Effector CD4-positive, alpha-beta T cell (primary cell): ENCODE measurements around the gene WSCD1.

Source experiments
- DNase-seq: peaks from one replicate; pipeline ENCODE4 v3.0.0-alpha.2; 2020

Gene WSCD1

DNA sequence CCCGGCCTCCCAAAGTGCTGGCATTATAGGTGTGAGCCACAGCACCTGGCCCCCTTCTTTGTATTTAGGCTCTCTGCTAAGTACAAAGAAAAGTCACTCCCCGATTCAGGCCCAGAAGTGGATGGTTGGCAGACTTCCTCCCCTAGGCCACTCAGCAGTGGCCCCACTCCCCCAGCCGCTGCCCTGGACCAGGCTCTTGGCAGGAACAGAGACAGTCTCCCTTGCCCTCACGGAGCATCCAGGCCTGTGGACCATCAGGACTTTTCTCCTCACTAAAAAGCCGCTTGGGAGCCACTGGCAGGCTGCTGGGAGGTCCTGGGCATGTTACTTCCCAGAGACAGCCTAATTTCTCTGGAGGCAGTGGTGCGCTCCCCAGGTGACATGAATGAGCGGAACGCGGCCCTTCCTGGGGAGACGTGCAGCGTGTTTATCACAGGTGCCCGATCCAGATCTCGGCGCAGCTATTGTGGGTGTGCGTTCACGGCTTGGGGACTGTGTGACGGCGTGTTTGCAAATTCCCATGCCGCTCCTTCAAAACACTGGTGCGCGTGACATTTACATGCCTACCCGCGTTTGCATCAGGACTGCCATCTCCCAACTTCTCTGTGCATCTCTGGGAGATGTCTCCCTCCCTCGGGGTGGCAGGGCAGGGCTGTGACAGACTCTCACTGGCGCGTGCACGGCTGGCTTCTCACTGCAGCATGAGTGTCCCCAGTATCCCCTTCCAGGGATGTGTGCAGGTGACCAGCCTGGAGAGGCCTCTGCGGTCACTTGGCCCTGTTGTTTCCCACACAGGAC is 16.6 kb downstream of the WSCD1 start:
- DNase-seq, result no peak

DNA sequence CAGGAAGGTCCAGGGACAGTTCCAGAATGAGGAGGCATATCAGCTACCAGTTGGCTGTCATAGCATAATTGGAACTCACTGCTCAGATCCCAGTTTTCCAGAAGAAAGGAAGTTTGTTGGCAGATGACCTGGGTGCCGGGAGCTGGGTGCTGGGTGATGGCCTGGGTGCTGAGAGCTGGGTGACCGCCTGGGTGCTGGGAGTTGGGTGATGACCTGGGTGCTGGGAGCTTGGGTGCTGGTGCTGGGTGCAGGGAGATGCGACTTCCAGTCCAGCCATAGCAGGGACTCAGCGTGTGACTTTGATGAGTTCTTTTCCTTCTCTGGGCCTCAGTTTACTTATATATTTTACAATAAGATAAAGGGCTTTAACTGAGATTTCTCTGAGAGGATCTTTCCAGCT is 18.0 kb downstream of the WSCD1 start:
- DNase-seq, result no peak

DNA sequence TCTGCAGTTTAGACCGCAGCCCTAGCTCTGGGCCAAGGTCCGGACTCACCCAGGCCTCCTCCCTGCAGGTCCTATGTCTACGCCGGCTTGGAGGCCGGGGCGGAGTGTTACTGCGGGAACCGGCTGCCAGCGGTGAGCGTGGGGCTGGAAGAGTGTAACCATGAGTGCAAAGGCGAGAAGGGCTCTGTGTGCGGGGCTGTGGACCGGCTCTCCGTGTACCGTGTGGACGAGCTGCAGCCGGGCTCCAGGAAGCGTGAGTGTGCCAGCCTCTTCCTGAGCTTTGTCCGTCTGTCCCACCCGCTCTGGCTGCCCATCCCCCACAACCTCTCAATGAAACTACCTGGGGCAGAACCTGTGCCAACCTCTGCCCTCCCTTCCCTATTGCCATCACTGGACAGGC is 20.1 kb downstream of the WSCD1 start:
- DNase-seq, result no peak

DNA sequence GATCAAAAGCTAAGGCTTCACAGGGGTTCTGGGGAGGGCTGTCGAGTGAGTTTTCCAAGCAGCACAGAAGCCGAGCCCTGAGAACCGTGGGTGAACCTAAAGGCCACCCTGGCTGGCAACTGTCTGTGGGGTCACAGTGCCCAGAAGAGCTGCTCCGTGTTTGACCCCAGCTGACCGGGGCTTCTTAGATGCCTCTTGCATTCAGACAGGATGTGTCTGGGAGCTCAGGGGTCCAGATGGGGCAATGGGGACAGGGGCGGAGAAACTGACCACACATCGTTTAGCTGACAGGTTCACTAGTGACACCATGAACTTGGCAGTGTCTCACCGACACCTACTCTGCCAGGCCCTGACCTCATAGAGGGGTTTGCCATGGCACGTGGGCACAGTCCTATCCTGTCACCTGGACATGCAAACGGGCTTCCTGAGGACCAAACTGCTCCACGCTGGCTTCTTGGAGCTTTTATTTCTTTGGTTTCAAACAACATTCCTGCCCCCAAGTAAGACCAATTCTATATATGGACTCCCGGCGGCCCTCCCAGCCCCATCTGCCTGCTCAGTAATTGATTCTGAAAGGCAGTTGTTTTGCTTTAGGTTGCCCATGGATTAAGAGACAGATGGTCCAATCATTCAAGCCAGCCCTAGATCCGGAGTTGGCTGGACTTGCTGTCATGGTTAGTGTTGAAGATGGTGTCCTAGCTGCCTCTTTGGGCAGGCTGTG is 22.2 kb downstream of the WSCD1 start:
- no peak for DNase-seq

DNA sequence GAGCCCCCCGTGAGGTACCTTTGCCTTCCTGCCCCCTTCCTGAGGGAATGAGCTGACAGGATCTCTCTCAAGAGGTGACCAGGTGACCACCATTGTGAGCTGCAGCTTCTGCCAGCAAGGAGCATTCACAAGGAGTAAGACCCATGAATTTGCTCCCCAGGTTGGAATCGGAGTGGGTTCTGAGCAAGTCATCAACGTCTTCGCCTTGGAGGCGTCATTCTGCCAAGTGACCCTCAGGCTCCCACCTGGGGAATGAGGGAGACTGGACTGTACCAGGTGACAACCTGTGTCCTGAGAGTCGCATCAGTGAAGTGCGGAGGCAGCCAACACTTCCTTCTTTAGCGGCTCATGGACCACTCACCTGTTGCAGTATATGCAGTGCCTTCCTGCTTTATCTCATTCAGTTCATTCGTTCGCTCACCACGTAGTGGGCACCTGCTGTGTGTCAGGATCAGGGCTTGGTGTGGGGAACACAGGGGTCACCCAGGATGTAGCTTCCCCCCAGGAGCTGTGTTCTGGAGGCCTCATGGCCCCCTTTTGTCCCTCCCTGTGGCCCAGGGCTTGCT is 22.8 kb downstream of the WSCD1 start:
- DNase-seq, result no peak

- DNase-seq, result no peak
These were observed 24.3 kb downstream of the WSCD1 start for GRCh38 chr17:6094453-6094852.

GRCh38 chr17:6094926-6095325 is 24.7 kb downstream of the WSCD1 start:
- no peak for DNase-seq

- no peak for DNase-seq
These were observed 25.3 kb downstream of the WSCD1 start for GRCh38 chr17:6095501-6095900.

DNA sequence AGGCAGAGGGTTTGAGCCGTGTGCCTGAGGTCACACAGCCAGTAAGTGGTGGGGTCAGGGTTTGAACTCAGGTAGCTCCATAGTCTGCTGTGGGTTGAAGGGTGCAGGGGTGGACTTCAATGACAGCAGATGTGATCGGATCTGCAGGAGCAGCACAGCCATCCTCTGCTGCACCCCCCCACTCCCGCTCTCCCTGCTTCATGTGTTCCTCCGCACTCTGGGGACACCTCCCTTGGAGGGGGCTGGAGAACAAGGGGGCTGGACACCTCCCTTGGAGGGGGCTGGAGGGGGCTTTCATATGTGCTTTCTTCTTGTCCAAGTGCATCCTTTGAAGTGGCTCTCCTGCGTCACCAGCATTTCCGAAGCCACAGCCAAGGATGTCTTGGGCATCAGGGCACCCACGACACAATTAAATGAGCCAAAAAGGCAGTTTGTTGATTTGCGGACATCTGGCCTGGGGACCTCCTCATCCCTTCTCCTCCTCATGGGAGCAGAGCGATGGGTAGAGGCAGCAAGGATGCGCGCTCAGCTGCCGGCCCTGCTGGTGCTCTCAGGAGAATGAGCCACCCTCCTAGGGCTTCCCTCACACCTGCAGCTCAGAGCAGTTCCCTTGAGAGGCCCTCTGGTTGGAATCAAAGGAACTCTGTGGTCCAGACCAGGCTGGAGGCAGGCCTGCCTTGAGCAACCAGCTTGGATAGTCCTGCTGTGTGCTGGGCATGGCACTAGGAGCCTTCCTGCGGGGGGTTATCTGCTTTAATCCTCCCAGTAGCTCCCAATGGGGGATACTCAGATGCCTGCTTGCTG is 26.2 kb downstream of the WSCD1 start:
- no peak for DNase-seq

DNA sequence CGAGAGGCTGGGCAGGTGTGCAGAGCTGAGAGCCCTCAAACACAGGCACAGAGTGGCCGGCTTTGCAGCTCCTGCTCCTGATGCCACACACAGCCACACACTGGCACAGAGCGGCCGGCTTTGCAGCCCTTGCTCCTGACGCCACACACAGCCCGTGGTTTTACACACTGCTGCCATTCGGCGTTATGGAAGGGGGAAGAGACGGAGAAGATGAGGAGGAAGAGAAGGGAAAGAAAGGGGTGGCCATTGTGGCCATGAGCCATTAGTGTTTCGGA is 26.8 kb downstream of the WSCD1 start:
- DNase-seq, result no peak

- DNase-seq, result no peak
These were observed 28.1 kb downstream of the WSCD1 start for GRCh38 chr17:6098050-6098822.

GRCh38 chr17:6098823-6099180 is 28.6 kb downstream of the WSCD1 start:
- DNase-seq, result no peak

- no peak for DNase-seq
These were observed 29.3 kb downstream of the WSCD1 start for GRCh38 chr17:6099492-6099891.

DNA sequence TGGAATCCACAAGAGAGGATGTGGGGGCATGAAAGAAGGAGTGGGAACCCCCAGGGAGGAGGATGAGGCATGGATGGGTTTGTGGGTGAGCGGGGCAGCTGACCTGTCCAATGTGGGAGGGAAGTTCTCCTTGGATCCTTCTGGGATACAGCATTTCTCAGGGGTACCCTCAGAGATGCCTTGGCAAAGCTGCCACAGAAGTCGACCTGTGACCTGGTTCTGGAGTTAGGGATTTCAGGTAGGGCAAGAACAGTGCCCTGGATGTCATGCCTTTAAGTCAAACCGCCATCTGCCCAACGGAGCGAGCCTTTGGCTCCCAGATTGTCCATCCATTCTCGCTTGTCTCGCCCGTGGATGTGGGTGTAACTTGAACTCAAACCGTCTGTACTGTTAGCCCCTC is 30.0 kb downstream of the WSCD1 start:
- no peak for DNase-seq

DNA sequence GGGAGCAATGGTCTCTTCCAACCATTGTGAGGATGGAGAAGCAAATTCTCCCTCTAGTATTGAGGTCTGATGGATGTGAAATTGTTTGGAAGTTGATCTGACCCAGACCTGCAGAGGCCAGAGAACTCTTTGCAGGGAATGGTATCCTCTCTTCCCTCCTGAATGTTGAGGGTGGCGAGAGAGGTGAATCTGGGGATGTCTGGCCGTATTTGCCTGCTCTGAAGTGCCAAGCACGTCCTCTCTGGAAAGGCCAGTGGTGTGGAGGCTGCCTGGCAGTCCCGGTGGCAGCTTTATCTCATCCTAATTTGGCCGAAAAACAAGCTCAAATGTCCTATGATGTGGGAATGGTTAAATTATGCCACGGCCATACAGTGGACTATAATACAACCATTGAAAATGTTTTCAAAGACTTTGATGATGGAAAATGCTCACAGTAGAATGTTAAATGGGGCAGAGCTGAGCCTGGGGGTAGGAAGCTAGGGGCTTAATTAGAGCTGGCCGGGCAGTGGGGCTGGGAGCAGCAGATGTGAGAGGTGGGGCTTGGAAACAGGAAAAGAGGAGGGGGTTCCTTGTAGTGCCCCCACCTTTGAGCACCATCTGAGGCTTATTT is 30.8 kb downstream of the WSCD1 start:
- DNase-seq, result no peak

- DNase-seq, result no peak
These were observed 31.5 kb downstream of the WSCD1 start for GRCh38 chr17:6101706-6102105.

- DNase-seq, result no peak
These were observed 32.4 kb downstream of the WSCD1 start for GRCh38 chr17:6102615-6103014.

DNA sequence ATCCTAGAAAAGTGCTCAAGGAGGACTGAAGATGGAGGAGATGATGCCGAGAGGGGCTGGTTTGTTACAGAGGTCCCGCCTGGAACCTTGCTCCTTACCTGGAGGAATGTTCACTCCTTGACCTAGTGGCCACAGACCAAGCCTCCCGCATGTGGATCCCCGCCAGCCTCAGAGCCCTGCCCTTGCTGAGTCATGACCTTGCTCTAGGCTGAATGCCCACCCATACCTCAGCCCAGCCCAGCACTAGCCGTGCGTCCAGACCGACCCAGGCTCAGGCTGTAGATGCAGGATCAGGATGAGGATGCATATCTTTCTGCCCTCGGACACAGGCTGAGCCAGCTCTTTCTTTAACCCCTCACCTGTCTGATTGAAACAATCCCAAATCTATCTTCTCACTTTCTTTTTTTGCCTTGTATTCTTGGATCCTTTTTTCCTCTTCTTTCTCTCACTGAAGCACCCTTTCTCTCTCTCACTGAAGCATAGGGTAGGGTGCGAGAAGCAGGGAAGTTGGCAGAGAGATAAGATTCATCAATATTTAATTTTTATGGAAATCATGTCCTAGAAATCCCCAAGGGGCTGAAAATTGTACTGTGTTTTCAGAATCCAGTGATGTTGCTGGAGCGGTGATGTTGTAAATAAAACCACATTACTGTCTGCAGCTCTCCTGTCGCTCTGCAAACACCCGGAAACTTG is 34.9 kb downstream of the WSCD1 start:
- no peak for DNase-seq

DNA sequence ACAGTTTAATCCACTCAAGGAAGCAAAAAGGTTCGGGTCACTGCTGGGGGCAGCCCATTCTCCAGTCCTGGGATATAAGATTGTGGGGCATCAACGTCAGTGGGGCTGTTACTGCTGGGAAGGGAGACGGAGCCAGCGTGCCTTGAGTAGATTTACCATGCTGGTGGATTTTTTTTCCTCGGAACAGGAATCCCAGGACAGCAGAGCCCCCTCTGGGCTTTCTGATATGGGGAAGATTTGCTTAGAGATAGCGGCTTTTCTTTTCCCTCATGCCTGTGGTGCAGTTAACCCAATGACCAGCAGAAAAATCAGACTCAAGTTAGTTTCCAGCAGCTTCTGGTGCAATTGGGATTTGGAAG is 35.4 kb downstream of the WSCD1 start:
- no peak for DNase-seq

- no peak for DNase-seq
These were observed 36.0 kb downstream of the WSCD1 start for GRCh38 chr17:6106212-6106611.

DNA sequence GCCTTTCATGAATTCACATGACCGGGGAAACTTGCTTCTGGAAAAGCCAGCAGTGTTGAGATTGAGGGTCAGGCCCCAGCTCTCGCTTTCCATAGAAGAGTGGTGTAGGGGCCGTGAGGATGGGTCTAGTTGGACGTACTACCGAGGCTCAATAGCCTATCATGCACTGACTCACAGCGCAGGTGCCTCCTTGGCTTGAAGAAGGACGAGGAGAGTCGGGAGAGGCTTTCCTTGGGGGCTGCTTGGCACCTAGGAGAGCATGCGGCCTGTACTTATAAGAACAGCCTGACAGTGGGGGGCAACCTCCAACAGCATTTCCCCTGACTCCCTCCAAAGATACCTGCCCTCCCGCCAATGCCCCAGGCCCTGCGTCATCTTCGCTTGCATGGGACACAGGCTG is 37.6 kb downstream of the WSCD1 start:
- DNase-seq, result no peak

- DNase-seq, result no peak
These were observed 38.2 kb downstream of the WSCD1 start for GRCh38 chr17:6108382-6108781.
